22Rv1 (cell line): Measurements from ENCODE around the gene OPHN1.

ENCODE experiments used
- CTCF ChIP-seq: fragments of 450-650 bp; IDR thresholded peaks from 2 replicates; pipeline ENCODE4 v1.5.1; 2017; ENCODE audit warnings: mild to moderate bottlenecking
- ZFX ChIP-seq: fragments of 450-650 bp; IDR thresholded peaks from 2 replicates; pipeline ENCODE4 v1.6.1; 2017; ENCODE audit warnings: antibody characterized with exemption, borderline replicate concordance

GRCh38 chrX:68286980-68287379, 146.3 kb downstream of the OPHN1 start:
- TF ChIP-seq CTCF (no peak), ZFX (no peak)
